ENCODE results near the gene GSTA1. TPM values are rescaled to one million over a fixed set of nuclear protein-coding genes. Genes with fewer than 3 reads are reported as not detected.
A peak's percentile ranks its signal among the peaks of the same experiment; 100 is the strongest.
"Not testable (repeated sequence)": the region's sequence is repeated elsewhere in the genome, so short reads cannot be mapped to it uniquely, and the experiment has no call there.

GSTA1 gene
- total and polyA plus RNA-seq, 3 donors from 2014 or later, result 307 to 577 (median 349) TPM

DNA sequence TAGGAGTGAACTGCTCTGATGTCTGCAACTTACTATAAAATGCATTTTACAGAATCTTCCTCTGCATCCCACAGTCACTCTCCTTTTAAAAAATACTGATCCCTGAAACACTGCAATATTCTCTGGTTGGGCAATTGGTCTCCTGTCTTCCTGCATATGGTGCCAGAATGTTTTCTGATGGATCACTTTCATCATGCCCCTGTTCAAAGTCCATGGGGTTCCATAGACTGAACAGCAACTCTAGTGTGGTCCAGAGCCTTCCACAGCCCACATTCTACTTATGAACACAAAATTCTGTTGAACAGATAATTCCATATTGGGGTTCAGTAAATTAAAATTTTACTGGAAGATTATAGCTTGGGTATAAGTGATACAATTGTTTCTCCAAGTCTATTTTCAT, 51.3 kb downstream of the GSTA1 start:
- no peaks in the 10 kb centered on the region for H3K36me3 ChIP-seq (ENCODE audit: low read depth, missing control alignments)
- H3K27me3 ChIP-seq, result no peaks in the 10 kb centered on the region
- no peak for TF ChIP-seq POLR2A (IDR thresholded peaks at IDR 0.05)
- TF ChIP-seq, protein P1, sequence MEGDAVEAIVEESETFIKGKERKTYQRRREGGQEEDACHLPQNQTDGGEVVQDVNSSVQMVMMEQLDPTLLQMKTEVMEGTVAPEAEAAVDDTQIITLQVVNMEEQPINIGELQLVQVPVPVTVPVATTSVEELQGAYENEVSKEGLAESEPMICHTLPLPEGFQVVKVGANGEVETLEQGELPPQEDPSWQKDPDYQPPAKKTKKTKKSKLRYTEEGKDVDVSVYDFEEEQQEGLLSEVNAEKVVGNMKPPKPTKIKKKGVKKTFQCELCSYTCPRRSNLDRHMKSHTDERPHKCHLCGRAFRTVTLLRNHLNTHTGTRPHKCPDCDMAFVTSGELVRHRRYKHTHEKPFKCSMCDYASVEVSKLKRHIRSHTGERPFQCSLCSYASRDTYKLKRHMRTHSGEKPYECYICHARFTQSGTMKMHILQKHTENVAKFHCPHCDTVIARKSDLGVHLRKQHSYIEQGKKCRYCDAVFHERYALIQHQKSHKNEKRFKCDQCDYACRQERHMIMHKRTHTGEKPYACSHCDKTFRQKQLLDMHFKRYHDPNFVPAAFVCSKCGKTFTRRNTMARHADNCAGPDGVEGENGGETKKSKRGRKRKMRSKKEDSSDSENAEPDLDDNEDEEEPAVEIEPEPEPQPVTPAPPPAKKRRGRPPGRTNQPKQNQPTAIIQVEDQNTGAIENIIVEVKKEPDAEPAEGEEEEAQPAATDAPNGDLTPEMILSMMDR (IDR thresholded peaks at IDR 0.05), result no peak
- no peak overlapping the region for H3K4me3 ChIP-seq
- H3K9me3 ChIP-seq, result no peaks in the 10 kb centered on the region
- peaks cover 4% of the 10 kb centered on the region for H3K4me1 ChIP-seq
- intact Hi-C loops (cut with DNase I; ENCODE audit: low total_unique reads), result no loop called here
- H3K27ac ChIP-seq, result no peak overlapping the region
- no peak for DNase-seq

DNA sequence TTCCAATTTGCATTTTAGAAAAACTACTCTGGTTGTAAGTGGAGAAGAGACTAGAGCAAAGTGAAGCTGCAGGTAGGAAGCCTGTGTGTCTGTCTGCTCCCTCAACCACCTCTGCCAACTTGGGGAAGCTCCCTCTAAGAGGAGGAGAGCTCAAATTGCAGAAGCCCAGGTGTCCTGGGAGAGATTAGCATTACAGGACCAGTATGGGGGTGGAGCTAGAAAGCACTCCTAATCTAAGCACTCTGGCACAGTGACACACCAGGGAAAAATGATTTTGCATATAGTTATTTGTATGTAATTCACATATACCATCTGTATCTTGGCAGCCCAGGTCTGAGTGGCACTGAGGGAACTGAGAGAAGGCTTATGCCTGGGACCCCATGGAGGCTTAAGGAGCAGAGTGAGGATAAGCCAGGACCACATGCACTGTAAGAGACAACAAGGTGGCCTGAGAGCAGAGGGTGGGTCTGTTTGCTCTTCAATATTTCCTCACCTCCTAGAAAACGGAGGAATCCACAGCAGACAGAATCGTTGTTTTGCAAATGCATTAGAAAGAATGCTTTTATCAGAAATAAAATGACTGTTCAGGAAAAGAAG, 54.0 kb downstream of the GSTA1 start:
- Histone ChIP-seq H3K9me3 (no peaks in the 10 kb centered on the region), H3K4me1 (peaks cover 13% of the 10 kb centered on the region), H3K36me3 (ENCODE audit: low read depth, missing control alignments) (no peaks in the 10 kb centered on the region), H3K27me3 (no peaks in the 10 kb centered on the region), H3K27ac (peak overlapping the region in 1 of 2 donors; percentile 50), H3K4me3 (no peak overlapping the region)
- DNase-seq, result no peak
- 54 to 60% methylated on average over 2 of the region's 2 CpGs for WGBS, 2 donors
- intact Hi-C loops (cut with DNase I; ENCODE audit: low total_unique reads), result no loop called here
- no peak for TF ChIP-seq POLR2A (IDR thresholded peaks at IDR 0.05)
- TF ChIP-seq, protein P1 (IDR thresholded peaks at IDR 0.05), result no peak

DNA sequence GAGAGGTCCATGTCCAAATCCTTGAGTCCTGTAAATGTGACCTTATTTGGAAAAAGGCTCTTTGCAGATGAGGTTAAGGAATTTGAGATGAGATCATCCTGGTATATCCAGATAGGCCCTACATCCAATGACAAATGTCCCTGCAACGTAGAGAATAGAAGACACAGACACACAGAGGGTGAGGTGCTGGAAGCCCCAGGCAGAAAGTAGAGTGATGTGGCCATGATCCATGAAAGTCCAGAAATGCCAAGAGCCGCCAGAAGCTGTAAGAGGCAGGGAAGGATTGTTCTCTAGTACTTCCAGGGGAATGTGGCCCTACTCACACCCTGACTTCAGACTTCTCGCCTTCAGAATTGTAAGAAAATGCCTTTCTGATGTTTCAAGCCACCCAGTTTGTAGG, 56.3 kb downstream of the GSTA1 start:
- H3K36me3 ChIP-seq (ENCODE audit: low read depth, missing control alignments); H3K4me3 ChIP-seq; DNase-seq; H3K27me3 ChIP-seq; intact Hi-C loops (cut with DNase I; ENCODE audit: low total_unique reads); H3K9me3 ChIP-seq: not testable (repeated sequence)
- peaks cover 16% of the 10 kb centered on the region for H3K4me1 ChIP-seq
- H3K27ac ChIP-seq, result peak overlapping the region; percentile 26 to 70
- 36 to 51% methylated on average over 3 of the region's 3 CpGs for WGBS, 2 donors

DNA sequence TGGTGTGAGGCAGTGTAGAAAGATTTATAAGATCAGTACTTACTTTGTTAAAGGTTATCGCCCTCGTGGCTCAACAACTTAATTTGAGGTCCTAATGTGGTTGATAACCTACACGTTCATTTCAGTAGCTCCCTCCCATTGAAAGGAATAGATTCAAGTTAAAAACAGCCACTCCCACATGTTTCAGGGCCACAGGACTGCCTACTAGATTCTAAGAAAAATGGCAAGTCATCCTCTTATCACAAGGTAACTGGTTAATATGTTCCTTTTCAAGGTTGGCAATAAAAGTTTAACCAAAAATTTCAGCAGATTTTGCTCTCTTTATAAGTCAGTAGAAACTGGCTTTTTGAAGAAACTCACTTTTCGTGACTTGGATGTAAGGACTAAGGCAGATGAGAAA, 57.4 kb downstream of the GSTA1 start:
- H3K4me3 ChIP-seq, result no peak overlapping the region
- TF ChIP-seq, protein P1 (IDR thresholded peaks at IDR 0.05), result no peak
- TF ChIP-seq POLR2A (IDR thresholded peaks at IDR 0.05), result no peak
- H3K27ac ChIP-seq, result peak overlapping the region; percentile 26 to 70
- no peaks in the 10 kb centered on the region for H3K9me3 ChIP-seq
- peak; percentile 56 for DNase-seq
- H3K27me3 ChIP-seq, result no peaks in the 10 kb centered on the region
- WGBS, 2 donors, result 41 to 54% methylated on average over 4 of the region's 4 CpGs
- intact Hi-C loops (cut with DNase I; ENCODE audit: low total_unique reads), result no loop called here
- no peaks in the 10 kb centered on the region for H3K36me3 ChIP-seq (ENCODE audit: low read depth, missing control alignments)
- peaks cover 16% of the 10 kb centered on the region for H3K4me1 ChIP-seq

DNA sequence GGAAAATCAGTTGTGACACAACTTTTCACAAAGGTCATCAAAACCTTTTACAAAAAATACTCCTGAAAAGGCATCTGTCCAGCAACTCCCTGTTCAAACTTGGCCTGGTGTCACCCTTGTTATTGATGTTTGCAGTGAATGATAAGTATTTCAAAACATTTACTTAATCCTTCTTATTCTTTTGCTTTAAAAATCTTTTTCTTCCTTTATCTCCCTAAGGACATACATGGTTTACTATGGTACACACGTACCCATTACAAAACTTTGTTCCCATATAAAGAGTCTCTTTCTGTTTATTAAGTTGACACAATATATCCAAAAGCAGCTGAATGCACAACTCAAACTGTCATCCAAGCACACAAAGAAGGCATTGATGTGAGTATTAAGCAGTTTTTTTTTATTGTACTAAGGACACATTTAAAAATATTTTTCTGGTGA, 57.8 kb downstream of the GSTA1 start:
- WGBS, 2 donors, result 47 to 50% methylated on average over 1 of the region's 1 CpG
- intact Hi-C loops (cut with DNase I; ENCODE audit: low total_unique reads), result no loop called here
- DNase-seq, result no peak
- H3K4me3 ChIP-seq, result no peak overlapping the region
- H3K27me3 ChIP-seq, result no peaks in the 10 kb centered on the region
- H3K4me1 ChIP-seq, result peaks cover 16% of the 10 kb centered on the region
- H3K36me3 ChIP-seq (ENCODE audit: low read depth, missing control alignments), result no peaks in the 10 kb centered on the region
- TF ChIP-seq, protein P1 (IDR thresholded peaks at IDR 0.05), result no peak
- no peak for TF ChIP-seq POLR2A (IDR thresholded peaks at IDR 0.05)
- peak overlapping the region; percentile 26 to 70 for H3K27ac ChIP-seq
- H3K9me3 ChIP-seq, result no peaks in the 10 kb centered on the region

Data from testis (tissue), 3 donors.